Esophagus muscularis mucosa (tissue), 4 donors: Measurements from ENCODE around the gene KCNA5. TPM values are rescaled to one million over a fixed set of nuclear protein-coding genes. Genes with fewer than 3 reads are reported as not detected.

Experiments
- DNase-seq: peaks from one replicate; pipeline ENCODE4 v3.0.0-alpha.2; 2017; ENCODE audit errors: extremely low spot score
- H3K27ac ChIP-seq, 4 donors: fragments of 200-600 bp; sonication (generic); replicated peaks in 1 of 4; 1 replicate in 3 of 4; 2 replicates in 1 of 4; pipeline ENCODE4 v1.5.1; 2016 to 2019; ENCODE audit warnings: mild to moderate bottlenecking in 1 of 4
- H3K27me3 ChIP-seq, 4 donors: fragments of 200-600 bp; sonication (generic); one replicate each; pipeline versions ENCODE4 v1.5.1 to v1.6.0; 2016 to 2019
- H3K36me3 ChIP-seq, 4 donors: fragments of 200-600 bp; sonication (generic); one replicate each; pipeline ENCODE4 v1.5.1; 2016 to 2019
- H3K4me1 ChIP-seq, 4 donors: fragments of 200-600 bp; sonication (generic); one replicate each; pipeline ENCODE4 v1.5.1; 2016 to 2019
- H3K4me3 ChIP-seq, 4 donors: fragments of 200-600 bp; sonication (generic); 1 replicate in 2 of 4; 2 replicates in 2 of 4; pipeline ENCODE4 v1.5.1; 2016 to 2019; ENCODE audit warnings: mild to moderate bottlenecking in 4 of 4, moderate library complexity in 1 of 4
- H3K9me3 ChIP-seq, 4 donors: fragments of 200-600 bp; sonication (generic); 1 replicate in 3 of 4; 2 replicates in 1 of 4; pipeline ENCODE4 v1.5.1; 2016 to 2019
- EP300 ChIP-seq: sonication (generic); formaldehyde crosslinking; IDR thresholded peaks from one replicate; pipeline ENCODE4 v1.6.1; 2017; ENCODE audit warnings: antibody characterized with exemption
- POLR2A ChIP-seq: fragments of 450-650 bp; IDR thresholded peaks from one replicate; pipeline ENCODE4 v1.6.1; 2017; ENCODE audit warnings: antibody characterized with exemption, moderate library complexity, mild to moderate bottlenecking, low read depth
- POLR2AphosphoS5 ChIP-seq, 2 donors: sonication (generic); formaldehyde crosslinking; IDR thresholded peaks; one replicate each; pipeline ENCODE4 v1.6.1; 2017; ENCODE audit warnings: antibody characterized with exemption in 2 of 2
- WGBS: methylation state at CpG from one replicate; pipeline ENCODE4 v1.1.5; 2018; 5-methylcytosine and 5-hydroxymethylcytosine counted together
- intact Hi-C: fragments of 100-400 bp; cut with DNase I; formaldehyde crosslinking; loops from one replicate; pipeline ENCODE4 v1.15.1; 2023
- total RNA-seq, 4 donors: library from RNA; depleted of rRNA; stranded (reverse); fragments of >200 nt; gene quantifications; one replicate each; pipeline versions ENCODE4 v1.1.0 to v1.2.1, GENCODE V29; 2016
- TF ChIP-seq, protein P1 (sequence below), 3 experiments: fragments of 200-600 bp in 2 of 3; fragments of 450-650 bp in 1 of 3; sonication (generic) in 2 of 3; IDR thresholded peaks; one replicate each; pipeline ENCODE4 v1.5.1; 2017 to 2019; ENCODE audit warnings: antibody characterized with exemption in 3 of 3, mild to moderate bottlenecking in 2 of 3, moderate library complexity in 1 of 3

The KCNA5 gene
- total RNA-seq, 4 donors from 2014 or later: 1.2 to 5.9 (median 2.2) TPM

DNA sequence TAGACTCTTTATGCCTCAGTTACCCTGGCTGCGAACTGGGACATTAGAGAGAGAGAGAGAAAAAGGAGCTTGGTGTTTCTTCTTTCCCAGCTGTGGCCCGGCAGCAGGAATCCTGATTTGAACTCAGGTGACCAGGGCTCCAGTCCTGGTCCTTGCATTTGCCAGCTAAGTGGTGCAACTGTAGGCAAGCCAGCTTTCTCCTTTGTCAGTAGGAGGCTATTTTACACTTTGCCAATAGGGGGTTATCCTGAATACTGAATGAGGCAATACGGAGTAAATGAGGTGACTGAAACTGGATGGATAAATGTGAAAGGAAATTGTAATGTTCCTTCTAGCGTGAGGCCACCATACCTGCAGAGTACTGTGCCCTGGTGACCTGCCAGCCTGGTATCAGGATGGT, 27.8 kb downstream of the KCNA5 start:
- no peaks in the 10 kb centered on the region for H3K27me3 ChIP-seq
- intact Hi-C loops: no loop called here
- no peaks in the 10 kb centered on the region for H3K9me3 ChIP-seq
- WGBS: 78% methylated on average over 4 of the region's 4 CpGs
- no peak for DNase-seq
- TF ChIP-seq POLR2AphosphoS5 (IDR thresholded peaks at IDR 0.05) (no peak), POLR2A (no peak), EP300 (no peak)
- TF ChIP-seq, protein P1, sequence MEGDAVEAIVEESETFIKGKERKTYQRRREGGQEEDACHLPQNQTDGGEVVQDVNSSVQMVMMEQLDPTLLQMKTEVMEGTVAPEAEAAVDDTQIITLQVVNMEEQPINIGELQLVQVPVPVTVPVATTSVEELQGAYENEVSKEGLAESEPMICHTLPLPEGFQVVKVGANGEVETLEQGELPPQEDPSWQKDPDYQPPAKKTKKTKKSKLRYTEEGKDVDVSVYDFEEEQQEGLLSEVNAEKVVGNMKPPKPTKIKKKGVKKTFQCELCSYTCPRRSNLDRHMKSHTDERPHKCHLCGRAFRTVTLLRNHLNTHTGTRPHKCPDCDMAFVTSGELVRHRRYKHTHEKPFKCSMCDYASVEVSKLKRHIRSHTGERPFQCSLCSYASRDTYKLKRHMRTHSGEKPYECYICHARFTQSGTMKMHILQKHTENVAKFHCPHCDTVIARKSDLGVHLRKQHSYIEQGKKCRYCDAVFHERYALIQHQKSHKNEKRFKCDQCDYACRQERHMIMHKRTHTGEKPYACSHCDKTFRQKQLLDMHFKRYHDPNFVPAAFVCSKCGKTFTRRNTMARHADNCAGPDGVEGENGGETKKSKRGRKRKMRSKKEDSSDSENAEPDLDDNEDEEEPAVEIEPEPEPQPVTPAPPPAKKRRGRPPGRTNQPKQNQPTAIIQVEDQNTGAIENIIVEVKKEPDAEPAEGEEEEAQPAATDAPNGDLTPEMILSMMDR (IDR thresholded peaks at IDR 0.05): no peak
- no peaks in the 10 kb centered on the region for H3K36me3 ChIP-seq
- H3K4me3 ChIP-seq: no peak overlapping the region
- no peak overlapping the region for H3K27ac ChIP-seq
- H3K4me1 ChIP-seq: peaks cover 0 to 5% (median 2%) of the 10 kb centered on the region in 4 donors

DNA sequence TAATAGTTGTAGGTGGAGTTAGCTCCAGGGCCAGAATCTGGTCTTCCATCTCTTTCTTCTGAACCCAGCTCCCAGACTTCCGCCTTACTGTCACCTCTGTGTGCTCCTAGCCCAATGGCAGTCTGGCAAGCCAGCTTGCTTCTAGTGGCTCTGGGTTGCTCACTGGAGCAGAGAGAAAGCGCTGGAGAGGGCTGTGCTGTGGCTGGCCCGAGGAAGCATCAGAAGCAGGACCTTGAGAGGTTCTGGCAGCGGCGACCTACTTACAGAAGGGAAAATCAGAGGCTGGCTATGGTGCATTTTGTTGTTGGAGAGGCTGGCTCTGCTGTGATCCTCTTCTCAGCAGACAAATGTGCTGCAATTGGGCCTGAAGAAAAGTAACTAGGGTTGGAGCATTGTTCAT, 28.6 kb downstream of the KCNA5 start:
- DNase-seq: no peak
- no peak for TF ChIP-seq EP300
- no peak for TF ChIP-seq POLR2AphosphoS5 (IDR thresholded peaks at IDR 0.05)
- TF ChIP-seq, protein P1 (IDR thresholded peaks at IDR 0.05): no peak
- no peak for TF ChIP-seq POLR2A
- no peaks in the 10 kb centered on the region for H3K27me3 ChIP-seq
- no peaks in the 10 kb centered on the region for H3K9me3 ChIP-seq
- H3K4me1 ChIP-seq: peaks cover 4 to 13% (median 9%) of the 10 kb centered on the region in 4 donors
- 87% methylated on average over 5 of the region's 5 CpGs for WGBS
- H3K36me3 ChIP-seq: no peaks in the 10 kb centered on the region
- H3K4me3 ChIP-seq: no peak overlapping the region
- intact Hi-C loops: no loop called here
- no peak overlapping the region for H3K27ac ChIP-seq

DNA sequence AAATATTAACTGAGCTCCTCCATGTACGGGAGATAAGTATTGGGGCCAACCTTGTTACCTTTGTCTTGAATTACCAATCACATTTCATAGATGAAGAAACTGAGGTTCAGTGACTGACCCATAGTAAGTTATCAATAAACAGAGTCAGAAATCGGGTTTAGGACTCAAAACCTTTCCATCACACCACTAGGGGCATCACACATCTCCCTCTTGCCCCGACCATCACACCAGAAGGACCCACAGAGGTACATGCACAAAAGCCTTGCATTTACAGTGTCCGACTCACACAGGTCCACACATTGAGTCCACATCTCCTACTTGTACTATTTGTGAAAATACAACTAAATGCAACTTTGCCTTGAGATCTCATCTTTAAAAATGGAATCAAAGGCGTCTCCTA, 29.4 kb downstream of the KCNA5 start:
- Histone ChIP-seq H3K27ac (no peak overlapping the region), H3K36me3 (no peaks in the 10 kb centered on the region), H3K9me3 (no peaks in the 10 kb centered on the region), H3K27me3 (no peaks in the 10 kb centered on the region), H3K4me1 (peaks cover 11 to 20% (median 17%) of the 10 kb centered on the region in 4 donors), H3K4me3 (no peak overlapping the region)
- 86% methylated on average over 5 of the region's 5 CpGs for WGBS
- no peak for DNase-seq
- intact Hi-C loops: no loop called here
- TF ChIP-seq POLR2A (no peak), EP300 (no peak), POLR2AphosphoS5 (IDR thresholded peaks at IDR 0.05) (no peak)
- TF ChIP-seq, protein P1 (IDR thresholded peaks at IDR 0.05): no peak

DNA sequence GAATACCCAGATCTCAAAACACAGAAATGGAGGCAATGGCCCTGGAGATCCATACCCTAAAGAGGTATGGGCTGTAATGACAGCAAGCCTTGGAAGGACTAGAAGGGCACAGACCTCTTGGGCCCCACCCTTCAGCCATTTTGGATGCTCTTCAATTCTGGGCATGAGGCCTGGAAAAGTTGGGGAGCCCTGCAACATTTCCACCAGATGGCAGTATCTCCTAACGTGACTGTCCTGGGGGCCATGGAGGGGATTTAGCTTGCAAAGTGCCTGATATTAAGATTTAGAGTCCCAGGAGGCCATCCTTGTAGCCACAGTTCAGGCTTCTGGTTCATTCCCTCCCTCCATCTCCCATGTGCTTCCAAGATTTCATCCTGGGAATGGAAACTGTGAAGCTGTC, 30.2 kb downstream of the KCNA5 start:
- TF ChIP-seq EP300 (no peak), POLR2A (no peak)
- TF ChIP-seq, protein P1 (IDR thresholded peaks at IDR 0.05): no peak
- Histone ChIP-seq H3K27me3 (no peaks in the 10 kb centered on the region), H3K4me3 (no peak overlapping the region), H3K36me3 (no peaks in the 10 kb centered on the region), H3K4me1 (peaks cover 18 to 28% (median 25%) of the 10 kb centered on the region in 4 donors), H3K9me3 (no peaks in the 10 kb centered on the region), H3K27ac (no peak overlapping the region)
- DNase-seq: no peak
- intact Hi-C loops: no loop called here
- WGBS: 88% methylated on average over 1 of the region's 1 CpG

DNA sequence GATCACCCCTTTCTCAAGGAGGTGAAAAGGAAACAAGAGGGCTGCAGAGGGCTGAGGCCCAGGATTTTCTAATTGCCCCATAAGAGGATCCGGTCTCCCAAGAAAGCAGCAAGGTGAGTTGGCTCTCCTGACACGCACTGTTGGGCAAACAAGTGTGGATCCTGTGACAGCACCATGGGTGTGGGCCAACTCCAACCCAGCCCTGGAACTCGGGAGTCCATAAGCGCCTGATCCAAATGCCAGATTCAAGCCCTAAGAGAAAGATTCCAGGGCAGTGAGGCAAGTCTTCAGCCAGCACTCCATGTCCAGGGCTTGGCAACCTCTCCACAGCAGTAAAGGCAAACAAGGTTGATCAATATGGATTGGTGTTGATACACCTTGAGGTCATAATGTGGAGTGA, 33.1 kb downstream of the KCNA5 start:
- TF ChIP-seq POLR2A (no peak), POLR2AphosphoS5 (IDR thresholded peaks at IDR 0.05) (no peak), EP300 (no peak)
- TF ChIP-seq, protein P1 (IDR thresholded peaks at IDR 0.05): no peak
- Histone ChIP-seq H3K36me3 (no peaks in the 10 kb centered on the region), H3K4me1 (peaks cover 21 to 33% (median 28%) of the 10 kb centered on the region in 4 donors), H3K27ac (no peak overlapping the region), H3K27me3 (no peaks in the 10 kb centered on the region), H3K4me3 (no peak overlapping the region), H3K9me3 (no peaks in the 10 kb centered on the region)
- intact Hi-C loops: no loop called here
- 77% methylated on average over 2 of the region's 4 CpGs for WGBS
- no peak for DNase-seq
